ENCODE results near the gene MYRIP. TPM values are rescaled to one million over a fixed set of nuclear protein-coding genes. Genes with fewer than 3 reads are reported as not detected.
"Not testable (repeated sequence)": the region's sequence is repeated elsewhere in the genome, so short reads cannot be mapped to it uniquely, and the experiment has no call there.

The MYRIP gene
- total and polyA plus RNA-seq, 3 donors from 2014 or later = 2.4 to 5.8 (median 4.8) TPM

- no peak for TF ChIP-seq CTCF (IDR thresholded peaks at IDR 0.05)
- no peak for TF ChIP-seq POLR2A (IDR thresholded peaks at IDR 0.05)
Observed at GRCh38 chr3:40268802-40269524, 459.6 kb downstream of the MYRIP start.

DNA sequence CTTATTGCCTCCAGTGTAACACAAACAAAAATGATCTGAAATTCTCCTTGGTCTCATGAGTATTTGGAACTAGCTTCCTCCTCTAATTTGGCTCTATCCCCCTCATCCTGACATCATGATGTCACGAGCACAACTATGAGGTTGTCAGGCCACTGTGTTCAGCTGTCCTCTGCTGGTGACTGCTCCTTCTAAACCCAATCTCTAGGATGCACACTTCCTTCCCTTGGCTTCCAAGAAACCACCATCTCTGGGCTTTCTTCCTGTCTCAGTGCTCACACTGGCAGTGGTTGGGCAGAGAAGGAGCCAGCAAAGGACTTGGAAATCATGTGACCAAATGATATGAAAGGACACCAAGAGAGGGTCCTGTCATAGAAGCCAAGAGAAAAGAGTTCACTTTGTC, 469.4 kb downstream of the MYRIP start:
- H3K4me1 ChIP-seq = no peaks in the 10 kb centered on the region
- 0% methylated on average over 1 of the region's 1 CpG for WGBS, 2 donors
- TF ChIP-seq POLR2A (IDR thresholded peaks at IDR 0.05) (no peak), CTCF (IDR thresholded peaks at IDR 0.05) (no peak)
- intact Hi-C loops (cut with DNase I; ENCODE audit: low total_unique reads) = no loop called here
- no peaks in the 10 kb centered on the region for H3K36me3 ChIP-seq (ENCODE audit: low read depth, missing control alignments)
- no peaks in the 10 kb centered on the region for H3K27me3 ChIP-seq
- no peak overlapping the region for H3K4me3 ChIP-seq
- no peaks in the 10 kb centered on the region for H3K9me3 ChIP-seq
- DNase-seq = no peak
- no peak overlapping the region for H3K27ac ChIP-seq

More at GRCh38 chr3:40268802-40269524, 459.6 kb downstream of the MYRIP start:
- H3K36me3 ChIP-seq (ENCODE audit: low read depth, missing control alignments) = no peaks in the 10 kb centered on the region
- H3K27ac ChIP-seq = no peak overlapping the region
- H3K4me3 ChIP-seq = no peak overlapping the region
- 90 to 100% methylated on average over 2 of the region's 2 CpGs for WGBS, 2 donors
- intact Hi-C loops (cut with DNase I; ENCODE audit: low total_unique reads) = no loop called here
- no peak for DNase-seq
- no peaks in the 10 kb centered on the region for H3K27me3 ChIP-seq
- H3K4me1 ChIP-seq = no peaks in the 10 kb centered on the region
- H3K9me3 ChIP-seq = no peaks in the 10 kb centered on the region

- no peak overlapping the region for H3K4me3 ChIP-seq
- no peaks in the 10 kb centered on the region for H3K9me3 ChIP-seq
- no peaks in the 10 kb centered on the region for H3K4me1 ChIP-seq
- no peaks in the 10 kb centered on the region for H3K36me3 ChIP-seq (ENCODE audit: low read depth, missing control alignments)
- TF ChIP-seq POLR2A (IDR thresholded peaks at IDR 0.05) (no peak), CTCF (IDR thresholded peaks at IDR 0.05) (no peak)
- no peak for DNase-seq
- intact Hi-C loops (cut with DNase I; ENCODE audit: low total_unique reads) = no loop called here
- H3K27ac ChIP-seq = no peak overlapping the region
- 81 to 86% methylated on average over 2 of the region's 2 CpGs for WGBS, 2 donors
- H3K27me3 ChIP-seq = no peaks in the 10 kb centered on the region
Observed at GRCh38 chr3:40281995-40282394, 472.6 kb downstream of the MYRIP start.

- WGBS, 2 donors = 95 to 99% methylated on average over 5 of the region's 5 CpGs
- H3K9me3 ChIP-seq; H3K27ac ChIP-seq; H3K4me1 ChIP-seq; intact Hi-C loops (cut with DNase I; ENCODE audit: low total_unique reads); H3K36me3 ChIP-seq (ENCODE audit: low read depth, missing control alignments); DNase-seq; H3K4me3 ChIP-seq; H3K27me3 ChIP-seq: not testable (repeated sequence)
Observed at GRCh38 chr3:40283057-40283456, 473.6 kb downstream of the MYRIP start.

DNA sequence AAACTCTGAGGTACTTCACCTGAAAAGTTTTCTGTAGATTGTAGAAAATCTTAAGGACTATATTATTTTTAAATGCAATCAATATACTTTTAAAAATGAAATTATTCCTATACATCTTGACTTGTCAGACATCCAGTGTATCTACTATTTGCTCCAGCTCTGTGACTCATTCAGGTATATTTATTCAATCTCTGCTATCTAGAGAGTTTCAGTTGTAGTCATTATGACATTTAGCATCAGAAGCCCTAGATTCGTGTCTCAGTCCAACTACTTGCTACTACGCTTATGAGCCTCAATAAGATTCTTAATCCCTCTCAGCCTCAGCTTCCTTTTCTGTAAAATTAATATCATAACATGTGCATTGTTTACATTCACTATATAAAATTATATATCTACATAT, 477.8 kb downstream of the MYRIP start:
- Histone ChIP-seq H3K36me3 (ENCODE audit: low read depth, missing control alignments) (no peaks in the 10 kb centered on the region), H3K27ac (no peak overlapping the region), H3K27me3 (no peaks in the 10 kb centered on the region), H3K4me3 (no peak overlapping the region), H3K4me1 (no peaks in the 10 kb centered on the region), H3K9me3 (no peaks in the 10 kb centered on the region)
- TF ChIP-seq CTCF (IDR thresholded peaks at IDR 0.05) (no peak), POLR2A (IDR thresholded peaks at IDR 0.05) (no peak)
- no peak for DNase-seq
- intact Hi-C loops (cut with DNase I; ENCODE audit: low total_unique reads) = no loop called here
- WGBS, 2 donors = 94 to 97% methylated on average over 2 of the region's 2 CpGs

Measured in testis (tissue), 3 donors.